ENCODE measurements around the gene FRYL. TPM values are rescaled to one million over a fixed set of nuclear protein-coding genes. Genes with fewer than 3 reads are reported as not detected.
"Not testable (repeated sequence)": the region's sequence is repeated elsewhere in the genome, so short reads cannot be mapped to it uniquely, and the experiment has no call there.

The FRYL gene
- total and polyA plus RNA-seq, 11 donors, result 12.3 to 61.3 (median 34.4) TPM

GRCh38 chr4:48698029-48698971 lies 81.8 kb downstream of the FRYL start:
- ATAC-seq, result peak; percentile 74 to 91 (median 88)
- intact Hi-C loops (cut with DNase I), result loop anchor here in 4 of 10 donors (10.0 kb wide), 2 partner anchors 77 to 137 kb away; partner anchors contain the start of gene OCIAD1 (in 2 of the 4)
- peaks cover 0 to 34% (median 17%) of the 10 kb centered on the region in 12 donors for H3K4me1 ChIP-seq
- no peaks in the 10 kb centered on the region for H3K9me3 ChIP-seq
- no peak for TF ChIP-seq CTCF (IDR thresholded peaks at IDR 0.05)
- no peak for TF ChIP-seq POLR2A (IDR thresholded peaks at IDR 0.05)
- H3K36me3 ChIP-seq, result no peaks in the 10 kb centered on the region
- no peak overlapping the region for H3K4me3 ChIP-seq
- 35 to 46% (median 38%) methylated on average over 5 of the region's 5 CpGs for WGBS, 4 donors
- H3K27me3 ChIP-seq, result no peaks in the 10 kb centered on the region
- H3K27ac ChIP-seq, result no peak overlapping the region
- DNase-seq, result peak in 4 of 5 donors; percentile 50 to 69 (median 62)

- H3K9me3 ChIP-seq, H3K36me3 ChIP-seq, H3K4me3 ChIP-seq, H3K27me3 ChIP-seq, H3K27ac ChIP-seq, ATAC-seq, DNase-seq: not testable (repeated sequence)
- 95 to 99% (median 98%) methylated on average over 6 of the region's 6 CpGs for WGBS, 4 donors
- peaks cover 0 to 37% (median 19%) of the 10 kb centered on the region in 12 donors for H3K4me1 ChIP-seq
- intact Hi-C loops (cut with DNase I), result loop anchor here in 4 of 10 donors (10.0 kb wide), 2 partner anchors 77 to 137 kb away; partner anchors contain the start of gene OCIAD1 (in 2 of the 4)
Observed at GRCh38 chr4:48697516-48697915, 82.6 kb downstream of the FRYL start.

GRCh38 chr4:48694824-48695223 lies 85.3 kb downstream of the FRYL start:
- intact Hi-C loops (cut with DNase I), result loop anchor here in 4 of 10 donors (10.0 kb wide), 2 partner anchors 80 to 140 kb away; partner anchors contain the start of gene OCIAD1 (in 2 of the 4)
- 63 to 91% (median 83%) methylated on average over 2 of the region's 2 CpGs for WGBS, 4 donors
- no peaks in the 10 kb centered on the region for H3K27me3 ChIP-seq
- ATAC-seq (no peak), DNase-seq (no peak)
- peaks cover 0 to 47% (median 23%) of the 10 kb centered on the region in 12 donors for H3K4me1 ChIP-seq
- H3K27ac ChIP-seq, result no peak overlapping the region
- no peak overlapping the region for H3K4me3 ChIP-seq
- no peaks in the 10 kb centered on the region for H3K36me3 ChIP-seq
- TF ChIP-seq POLR2A (IDR thresholded peaks at IDR 0.05), result no peak
- no peak for TF ChIP-seq CTCF (IDR thresholded peaks at IDR 0.05)
- H3K9me3 ChIP-seq, result no peaks in the 10 kb centered on the region

- Histone ChIP-seq H3K27me3 (no peaks in the 10 kb centered on the region), H3K27ac (no peak overlapping the region), H3K36me3 (no peaks in the 10 kb centered on the region), H3K9me3 (no peaks in the 10 kb centered on the region), H3K4me3 (no peak overlapping the region), H3K4me1 (peaks cover 0 to 39% (median 21%) of the 10 kb centered on the region in 12 donors)
- DNase-seq (no peak), ATAC-seq (no peak)
- intact Hi-C loops (cut with DNase I), result loop anchor here in 4 of 10 donors (10.0 kb wide), 2 partner anchors 81 to 141 kb away; partner anchors contain the start of gene OCIAD1 (in 2 of the 4)
- 91 to 92% (median 91%) methylated on average over 8 of the region's 8 CpGs for WGBS, 4 donors
- TF ChIP-seq CTCF (IDR thresholded peaks at IDR 0.05) (no peak), POLR2A (IDR thresholded peaks at IDR 0.05) (no peak)
Observed at GRCh38 chr4:48693856-48694574, 86.1 kb downstream of the FRYL start.
